ENCODE data around the gene SNX8. TPM values are rescaled to one million over a fixed set of nuclear protein-coding genes. Genes with fewer than 3 reads are reported as not detected.
"Not testable (repeated sequence)": the region's sequence is repeated elsewhere in the genome, so short reads cannot be mapped to it uniquely, and the experiment has no call there.

Gene SNX8
- total RNA-seq, 1 experiment from 2014 or later, result 40.6 TPM

DNA sequence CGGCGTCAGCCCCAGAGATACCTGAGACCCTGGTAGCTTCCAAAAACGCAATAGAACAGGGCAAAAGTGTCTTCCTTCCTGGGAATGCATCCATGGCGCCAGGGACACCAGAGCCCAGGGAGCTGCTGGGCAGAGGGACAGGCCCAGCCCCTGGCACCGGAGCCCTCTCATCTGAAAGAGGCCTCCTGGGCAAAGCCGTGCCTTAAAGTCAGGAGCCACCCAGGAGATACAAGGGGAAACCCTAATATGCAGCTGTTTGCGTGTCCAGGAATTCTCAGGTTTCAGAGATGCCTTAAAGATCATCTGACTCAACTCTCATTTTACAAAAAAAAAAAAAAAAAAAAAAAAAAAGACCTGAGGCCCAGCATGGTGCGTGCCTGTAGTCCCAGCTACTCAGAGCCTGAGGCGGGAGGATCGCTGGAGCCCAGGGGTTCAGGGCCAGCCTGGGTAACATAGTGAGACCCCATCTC is 44.2 kb downstream of the SNX8 start:
- Histone ChIP-seq H2BK15ac (ENCODE audit: low read depth, low read length) (no peak overlapping the region), H2BK5ac (ENCODE audit: insufficient read length, low read length) (no peak overlapping the region), H4K20me1 (ENCODE audit: control insufficient read depth, insufficient read depth, insufficient read length) (no peaks in the 10 kb centered on the region), H3K79me1 (ENCODE audit: insufficient read depth, low read depth, low read length, poor library complexity, severe bottlenecking) (no peaks in the 10 kb centered on the region), H3K23ac (ENCODE audit: insufficient read length, low read depth, low read length) (no peak overlapping the region), H2AFZ (ENCODE audit: low read length) (no peak overlapping the region), H3K9me3 (ENCODE audit: control insufficient read depth, low read depth, low read length) (no peaks in the 10 kb centered on the region), H2BK12ac (ENCODE audit: insufficient read length, low read depth, low read length) (no peak overlapping the region), H2BK120ac (ENCODE audit: low read depth, low read length, poor library complexity, severe bottlenecking) (no peak overlapping the region), H3K23me2 (ENCODE audit: insufficient read length, low read depth, low read length, poor library complexity, severe bottlenecking) (no peaks in the 10 kb centered on the region), H3K4me1 (ENCODE audit: insufficient read depth, low read length) (peaks cover 2% of the 10 kb centered on the region; the same call in 1 of the 2 replicates), H3K27me3 (ENCODE audit: insufficient read depth, low read length) (no peaks in the 10 kb centered on the region), H3T11ph (ENCODE audit: low read length) (no peak overlapping the region), H4K91ac (ENCODE audit: insufficient read length, low read depth, low read length) (no peak overlapping the region), H3K18ac (ENCODE audit: insufficient read length, low read depth, low read length) (no peak overlapping the region), H4K5ac (ENCODE audit: insufficient read length, low read depth, low read length) (no peak overlapping the region), H2BK20ac (ENCODE audit: low read depth, low read length, poor library complexity, severe bottlenecking) (no peak overlapping the region), H4K8ac (replicated peaks; ENCODE audit: insufficient read length, low read depth, low read length) (no peak overlapping the region), H2AK5ac (ENCODE audit: insufficient read length, low read length) (no peak overlapping the region), H3K14ac (ENCODE audit: insufficient read depth, low read length) (no peak overlapping the region), H3K79me2 (ENCODE audit: insufficient read depth, low read length) (no peaks in the 10 kb centered on the region), H3K56ac (ENCODE audit: insufficient read length, low read depth, low read length) (no peak overlapping the region), H3K4ac (ENCODE audit: low read depth, low read length) (no peak overlapping the region), H3K4me2 (ENCODE audit: insufficient read depth, insufficient read length, low read length) (peak overlapping the region; percentile 16), H3K9ac (ENCODE audit: extremely low read depth, insufficient read length, low read length) (no peak overlapping the region), H3K27ac (ENCODE audit: insufficient read length, low read depth, low read length) (peak overlapping the region; percentile 2)
- no peaks in the 10 kb centered on the region for H3K27me3 Mint-ChIP-seq (ENCODE audit: low read depth)
- H3K9me3 Mint-ChIP-seq, result peaks cover 7 to 10% of the 10 kb centered on the region in 2 experiments; a peak in 4 of 5 replicates
- no peak for DNase-seq
- no CpG with 5 or more reads among the region's 10 CpGs for WGBS (ENCODE audit: extremely low coverage, insufficient read length, low lambda C conversion rate)
- H3K27ac Mint-ChIP-seq, result peak overlapping the region; percentile 67 to 99 (median 96); a peak in 4 of 7 replicates
- H3K4me3 Mint-ChIP-seq, result peak overlapping the region; percentile 6 to 14; a peak in 2 of 5 replicates
- H3K4me1 Mint-ChIP-seq, result peaks cover 18 to 20% of the 10 kb centered on the region in 2 experiments
- TF ChIP-seq, protein P1, sequence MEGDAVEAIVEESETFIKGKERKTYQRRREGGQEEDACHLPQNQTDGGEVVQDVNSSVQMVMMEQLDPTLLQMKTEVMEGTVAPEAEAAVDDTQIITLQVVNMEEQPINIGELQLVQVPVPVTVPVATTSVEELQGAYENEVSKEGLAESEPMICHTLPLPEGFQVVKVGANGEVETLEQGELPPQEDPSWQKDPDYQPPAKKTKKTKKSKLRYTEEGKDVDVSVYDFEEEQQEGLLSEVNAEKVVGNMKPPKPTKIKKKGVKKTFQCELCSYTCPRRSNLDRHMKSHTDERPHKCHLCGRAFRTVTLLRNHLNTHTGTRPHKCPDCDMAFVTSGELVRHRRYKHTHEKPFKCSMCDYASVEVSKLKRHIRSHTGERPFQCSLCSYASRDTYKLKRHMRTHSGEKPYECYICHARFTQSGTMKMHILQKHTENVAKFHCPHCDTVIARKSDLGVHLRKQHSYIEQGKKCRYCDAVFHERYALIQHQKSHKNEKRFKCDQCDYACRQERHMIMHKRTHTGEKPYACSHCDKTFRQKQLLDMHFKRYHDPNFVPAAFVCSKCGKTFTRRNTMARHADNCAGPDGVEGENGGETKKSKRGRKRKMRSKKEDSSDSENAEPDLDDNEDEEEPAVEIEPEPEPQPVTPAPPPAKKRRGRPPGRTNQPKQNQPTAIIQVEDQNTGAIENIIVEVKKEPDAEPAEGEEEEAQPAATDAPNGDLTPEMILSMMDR (conservative IDR thresholded peaks at IDR 0.05), result no peak
- peaks cover 19 to 45% (median 34%) of the 10 kb centered on the region in 3 experiments for H3K36me3 Mint-ChIP-seq (ENCODE audit: insufficient read depth in 1 of 3, low read depth in 3 of 3)

DNA sequence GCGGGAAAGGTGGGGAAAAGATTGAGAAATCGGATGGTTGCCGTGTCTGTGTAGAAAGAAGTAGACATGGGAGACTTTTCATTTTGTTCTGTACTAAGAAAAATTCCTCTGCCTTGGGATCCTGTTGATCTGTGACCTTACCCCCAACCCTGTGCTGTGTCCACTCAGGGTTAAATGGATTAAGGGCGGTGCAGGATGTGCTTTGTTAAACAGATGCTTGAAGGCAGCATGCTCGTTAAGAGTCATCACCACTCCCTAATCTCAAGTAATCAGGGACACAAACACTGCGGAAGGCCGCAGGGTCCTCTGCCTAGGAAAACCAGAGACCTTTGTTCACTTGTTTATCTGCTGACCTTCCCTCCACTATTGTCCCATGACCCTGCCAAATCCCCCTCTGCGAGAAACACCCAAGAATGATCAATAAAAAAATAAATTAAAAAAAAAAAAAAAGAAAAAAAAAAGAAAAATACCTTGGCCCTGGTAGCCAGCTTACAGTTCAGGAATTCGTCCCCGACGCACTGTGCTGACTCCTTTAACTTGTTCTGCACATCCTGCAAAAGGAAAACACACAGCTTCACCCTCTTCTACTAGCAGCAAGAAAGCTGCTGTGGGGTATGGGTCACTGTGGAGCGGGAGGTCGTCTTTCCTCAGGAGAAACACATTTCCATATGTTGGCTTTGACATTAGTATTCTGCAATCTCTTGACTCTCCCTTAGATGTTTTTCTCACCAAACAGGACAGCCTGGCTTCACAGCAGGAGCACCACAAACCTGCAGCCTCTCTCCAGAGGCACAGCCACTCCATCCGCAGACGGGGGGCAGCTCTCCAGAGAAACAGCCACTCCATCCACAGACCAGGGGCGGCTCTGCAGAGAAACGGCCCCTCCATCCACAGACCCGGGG is 44.9 kb downstream of the SNX8 start:
- not testable (repeated sequence) for H3K27me3 ChIP-seq (ENCODE audit: insufficient read depth, low read length); H3K9ac ChIP-seq (ENCODE audit: extremely low read depth, insufficient read length, low read length); H2BK20ac ChIP-seq (ENCODE audit: low read depth, low read length, poor library complexity, severe bottlenecking); H3K23ac ChIP-seq (ENCODE audit: insufficient read length, low read depth, low read length); H3K9me3 Mint-ChIP-seq; H2BK120ac ChIP-seq (ENCODE audit: low read depth, low read length, poor library complexity, severe bottlenecking); H3K56ac ChIP-seq (ENCODE audit: insufficient read length, low read depth, low read length); H3K9me3 ChIP-seq (ENCODE audit: control insufficient read depth, low read depth, low read length); H2AFZ ChIP-seq (ENCODE audit: low read length); H2AK5ac ChIP-seq (ENCODE audit: insufficient read length, low read length); H4K8ac ChIP-seq (replicated peaks; ENCODE audit: insufficient read length, low read depth, low read length); H3K27me3 Mint-ChIP-seq (ENCODE audit: low read depth); H2BK15ac ChIP-seq (ENCODE audit: low read depth, low read length); H4K20me1 ChIP-seq (ENCODE audit: control insufficient read depth, insufficient read depth, insufficient read length); H3K79me2 ChIP-seq (ENCODE audit: insufficient read depth, low read length); H2BK5ac ChIP-seq (ENCODE audit: insufficient read length, low read length); H4K5ac ChIP-seq (ENCODE audit: insufficient read length, low read depth, low read length); H3K4ac ChIP-seq (ENCODE audit: low read depth, low read length); H3K14ac ChIP-seq (ENCODE audit: insufficient read depth, low read length); H3K23me2 ChIP-seq (ENCODE audit: insufficient read length, low read depth, low read length, poor library complexity, severe bottlenecking); H3T11ph ChIP-seq (ENCODE audit: low read length); H4K91ac ChIP-seq (ENCODE audit: insufficient read length, low read depth, low read length); H3K4me1 ChIP-seq (ENCODE audit: insufficient read depth, low read length); H2BK12ac ChIP-seq (ENCODE audit: insufficient read length, low read depth, low read length); H3K79me1 ChIP-seq (ENCODE audit: insufficient read depth, low read depth, low read length, poor library complexity, severe bottlenecking)
- Histone ChIP-seq H3K27ac (ENCODE audit: insufficient read length, low read depth, low read length) (peak overlapping the region; percentile 2), H3K18ac (ENCODE audit: insufficient read length, low read depth, low read length) (peak overlapping the region; percentile 39), H3K4me2 (ENCODE audit: insufficient read depth, insufficient read length, low read length) (peak overlapping the region; percentile 16)
- Mint-ChIP-seq H3K27ac (peak overlapping the region; percentile 96 to 99 (median 97)), H3K4me1 (peaks cover 18 to 20% of the 10 kb centered on the region in 2 experiments), H3K36me3 (ENCODE audit: insufficient read depth in 1 of 3, low read depth in 3 of 3) (peaks cover 21 to 44% (median 34%) of the 10 kb centered on the region in 3 experiments), H3K4me3 (peak overlapping the region; percentile 6 to 72; a peak in 4 of 5 replicates)
- DNase-seq, result peak; percentile 69
- no CpG with 5 or more reads among the region's 18 CpGs for WGBS (ENCODE audit: extremely low coverage, insufficient read length, low lambda C conversion rate)

All from H9 (cell line).